HEK293T (cell line): ENCODE results near the gene SPAAR.

Source experiments
- CTCF ChIA-PET: fragments of 350-600 bp; formaldehyde crosslinking; extraction: SDS; loops from one replicate; lab custom pipeline; 2021; ENCODE audit warnings: antibody characterized with exemption, inconsistent platforms; lab: Yijun Ruan, JAX
- POLR2A ChIA-PET: fragments of 350-600 bp; formaldehyde crosslinking; extraction: SDS; loops from one replicate; lab custom pipeline; 2020; ENCODE audit warnings: antibody characterized with exemption, inconsistent platforms; lab: Yijun Ruan, JAX
- DNase-seq: peaks from one replicate; pipeline ENCODE4 v3.0.0; 2012; ENCODE audit warnings: mixed read lengths; ENCODE audit errors: extremely low spot score
- ARNT ChIP-seq: fragments of 450-650 bp; IDR thresholded peaks from 2 replicates; pipeline ENCODE4 v1.6.1; 2017; ENCODE audit warnings: mild to moderate bottlenecking
- BHLHE40 ChIP-seq: fragments of 450-650 bp; IDR thresholded peaks from 2 replicates; pipeline ENCODE4 v1.6.1; 2016; ENCODE audit warnings: mild to moderate bottlenecking, moderate library complexity, borderline replicate concordance
- CTBP1 ChIP-seq: fragments of 450-650 bp; IDR thresholded peaks from 2 replicates; pipeline ENCODE4 v1.6.1; 2016; ENCODE audit warnings: borderline replicate concordance
- ELF4 ChIP-seq: fragments of 450-650 bp; IDR thresholded peaks from 2 replicates; pipeline ENCODE4 v1.6.1; 2017; ENCODE audit warnings: antibody characterized with exemption
- FOXA1 ChIP-seq: fragments of 450-650 bp; IDR thresholded peaks from 2 replicates; pipeline ENCODE4 v1.6.1; 2016; ENCODE audit warnings: mild to moderate bottlenecking
- FOXK2 ChIP-seq: fragments of 450-650 bp; IDR thresholded peaks from 2 replicates; pipeline ENCODE4 v1.6.1; 2016; ENCODE audit warnings: mild to moderate bottlenecking
- FOXM1 ChIP-seq: fragments of 450-650 bp; IDR thresholded peaks from 2 replicates; pipeline ENCODE4 v1.6.1; 2017; ENCODE audit warnings: mild to moderate bottlenecking, borderline replicate concordance
- HDGF ChIP-seq: fragments of 450-650 bp; IDR thresholded peaks from 2 replicates; pipeline ENCODE4 v1.6.1; 2017; ENCODE audit warnings: antibody characterized with exemption, borderline replicate concordance
- L3MBTL2 ChIP-seq: fragments of 450-650 bp; conservative IDR thresholded peaks from 2 replicates; pipeline ENCODE4 v1.6.1; 2016; ENCODE audit warnings: mild to moderate bottlenecking
- LEF1 ChIP-seq: fragments of 450-650 bp; IDR thresholded peaks from 2 replicates; pipeline ENCODE4 v1.6.1; 2017; ENCODE audit warnings: mild to moderate bottlenecking, borderline replicate concordance
- NFRKB ChIP-seq: fragments of 450-650 bp; IDR thresholded peaks from 2 replicates; pipeline ENCODE4 v1.6.1; 2016; ENCODE audit warnings: mild to moderate bottlenecking, moderate library complexity
- PKNOX1 ChIP-seq: fragments of 450-650 bp; IDR thresholded peaks from 2 replicates; pipeline ENCODE4 v1.6.1; 2016
- SP1 ChIP-seq: fragments of 450-650 bp; IDR thresholded peaks from 2 replicates; pipeline ENCODE4 v1.6.1; 2017
- SUZ12 ChIP-seq: fragments of 450-650 bp; IDR thresholded peaks from 2 replicates; pipeline ENCODE4 v1.6.1; 2016; ENCODE audit warnings: mild to moderate bottlenecking
- TARDBP ChIP-seq: fragments of 450-650 bp; IDR thresholded peaks from 2 replicates; pipeline ENCODE4 v1.6.1; 2016
- ZNF384 ChIP-seq: fragments of 450-650 bp; IDR thresholded peaks from 2 replicates; pipeline ENCODE4 v1.6.1; 2016

The SPAAR gene

GRCh38 chr9:35935755-35936509 is 26.6 kb downstream of the SPAAR start:
- CTCF ChIA-PET, result no interaction called here
- TF ChIP-seq NFRKB, result no peak
- no peak for TF ChIP-seq SP1
- no peak for TF ChIP-seq CTBP1
- TF ChIP-seq ARNT, result no peak
- TF ChIP-seq FOXM1, result no peak
- TF ChIP-seq SUZ12, result no peak
- no peak for TF ChIP-seq L3MBTL2
- TF ChIP-seq BHLHE40, result no peak
- TF ChIP-seq ZNF384, result no peak
- TF ChIP-seq FOXK2, result no peak
- no peak for TF ChIP-seq LEF1
- TF ChIP-seq FOXA1, result no peak
- TF ChIP-seq PKNOX1, result no peak
- no peak for TF ChIP-seq ELF4
- no peak for TF ChIP-seq TARDBP
- TF ChIP-seq HDGF, result no peak
- no peak for DNase-seq
- POLR2A ChIA-PET, result no interaction called here

GRCh38 chr9:35937227-35937626 is 27.9 kb downstream of the SPAAR start:
- TF ChIP-seq FOXK2 (no peak), L3MBTL2 (no peak), NFRKB (no peak), ELF4 (no peak), CTBP1 (no peak), PKNOX1 (no peak), FOXM1 (no peak), TARDBP (no peak), ARNT (no peak), SP1 (no peak), SUZ12 (no peak), LEF1 (no peak), FOXA1 (no peak), ZNF384 (no peak), HDGF (no peak), BHLHE40 (no peak)
- CTCF ChIA-PET, result no interaction called here
- POLR2A ChIA-PET, result no interaction called here
- DNase-seq, result no peak

GRCh38 chr9:35938474-35939356 is 29.4 kb downstream of the SPAAR start:
- CTCF ChIA-PET, result no interaction called here
- no peak for DNase-seq
- POLR2A ChIA-PET, result no interaction called here
- TF ChIP-seq CTBP1 (no peak), L3MBTL2 (no peak), SUZ12 (no peak), PKNOX1 (no peak), FOXK2 (no peak), ARNT (no peak), ZNF384 (no peak), LEF1 (no peak), BHLHE40 (no peak), ELF4 (no peak)

- POLR2A ChIA-PET, result no interaction called here
- TF ChIP-seq ELF4, result no peak
- TF ChIP-seq LEF1, result no peak
- TF ChIP-seq TARDBP, result no peak
- no peak for TF ChIP-seq FOXM1
- no peak for TF ChIP-seq CTBP1
- TF ChIP-seq SP1, result no peak
- no peak for TF ChIP-seq BHLHE40
- TF ChIP-seq SUZ12, result no peak
- TF ChIP-seq PKNOX1, result no peak
- no peak for TF ChIP-seq ZNF384
Observed at GRCh38 chr9:35939679-35940250, 30.5 kb downstream of the SPAAR start.

More at GRCh38 chr9:35939679-35940250, 30.5 kb downstream of the SPAAR start:
- CTCF ChIA-PET, result no interaction called here
- DNase-seq, result no peak
